ENCODE data around the gene STH.

Gene STH

DNA sequence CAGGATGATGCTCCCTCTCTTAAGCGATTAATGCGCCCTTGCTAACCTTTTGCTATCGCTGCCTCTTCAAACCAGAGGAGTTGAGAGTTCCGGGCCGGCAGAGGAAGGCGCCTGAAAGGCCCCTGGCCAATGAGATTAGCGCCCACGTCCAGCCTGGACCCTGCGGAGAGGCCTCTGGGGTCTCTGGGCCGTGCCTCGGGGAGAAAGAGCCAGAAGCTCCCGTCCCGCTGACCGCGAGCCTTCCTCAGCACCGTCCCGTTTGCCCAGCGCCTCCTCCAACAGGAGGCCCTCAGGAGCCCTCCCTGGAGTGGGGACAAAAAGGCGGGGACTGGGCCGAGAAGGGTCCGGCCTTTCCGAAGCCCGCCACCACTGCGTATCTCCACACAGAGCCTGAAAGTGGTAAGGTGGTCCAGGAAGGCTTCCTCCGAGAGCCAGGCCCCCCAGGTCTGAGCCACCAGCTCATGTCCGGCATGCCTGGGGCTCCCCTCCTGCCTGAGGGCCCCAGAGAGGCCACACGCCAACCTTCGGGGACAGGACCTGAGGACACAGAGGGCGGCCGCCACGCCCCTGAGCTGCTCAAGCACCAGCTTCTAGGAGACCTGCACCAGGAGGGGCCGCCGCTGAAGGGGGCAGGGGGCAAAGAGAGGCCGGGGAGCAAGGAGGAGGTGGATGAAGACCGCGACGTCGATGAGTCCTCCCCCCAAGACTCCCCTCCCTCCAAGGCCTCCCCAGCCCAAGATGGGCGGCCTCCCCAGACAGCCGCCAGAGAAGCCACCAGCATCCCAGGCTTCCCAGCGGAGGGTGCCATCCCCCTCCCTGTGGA, 16.0 kb upstream of the STH start:
- H3K4me3 ChIP-seq (ENCODE audit: low read length): no peak overlapping the region
- no peak for TF ChIP-seq CTCF (IDR thresholded peaks at IDR 0.05; ENCODE audit: insufficient read depth, low read depth, low read length, missing control alignments)
- DNase-seq (ENCODE audit: low read depth): no peak

DNA sequence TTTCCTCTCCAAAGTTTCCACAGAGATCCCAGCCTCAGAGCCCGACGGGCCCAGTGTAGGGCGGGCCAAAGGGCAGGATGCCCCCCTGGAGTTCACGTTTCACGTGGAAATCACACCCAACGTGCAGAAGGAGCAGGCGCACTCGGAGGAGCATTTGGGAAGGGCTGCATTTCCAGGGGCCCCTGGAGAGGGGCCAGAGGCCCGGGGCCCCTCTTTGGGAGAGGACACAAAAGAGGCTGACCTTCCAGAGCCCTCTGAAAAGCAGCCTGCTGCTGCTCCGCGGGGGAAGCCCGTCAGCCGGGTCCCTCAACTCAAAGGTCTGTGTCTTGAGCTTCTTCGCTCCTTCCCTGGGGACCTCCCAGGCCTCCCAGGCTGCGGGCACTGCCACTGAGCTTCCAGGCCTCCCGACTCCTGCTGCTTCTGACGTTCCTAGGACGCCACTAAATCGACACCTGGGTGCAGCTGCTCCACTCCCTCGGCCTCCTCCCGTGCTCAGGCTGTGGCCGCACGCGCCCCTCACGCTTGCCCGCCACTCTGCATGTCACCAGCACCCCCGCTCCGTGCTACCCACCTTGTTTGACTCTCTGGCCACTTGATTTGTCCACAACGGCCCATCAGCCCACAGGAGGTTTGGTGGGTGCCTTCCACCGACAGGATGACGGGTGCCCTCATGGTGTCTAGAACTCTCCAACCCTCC, 15.3 kb upstream of the STH start:
- no peak overlapping the region for H3K4me3 ChIP-seq (ENCODE audit: low read length)
- no peak for TF ChIP-seq CTCF (IDR thresholded peaks at IDR 0.05; ENCODE audit: insufficient read depth, low read depth, low read length, missing control alignments)

GRCh38 chr17:45984368-45984767, 14.7 kb upstream of the STH start:
- TF ChIP-seq CTCF (IDR thresholded peaks at IDR 0.05; ENCODE audit: insufficient read depth, low read depth, low read length, missing control alignments): no peak
- DNase-seq (ENCODE audit: low read depth): no peak

More for the DNA sequence above, 15.3 kb upstream of the STH start:
- DNase-seq (ENCODE audit: low read depth): no peak

DNA sequence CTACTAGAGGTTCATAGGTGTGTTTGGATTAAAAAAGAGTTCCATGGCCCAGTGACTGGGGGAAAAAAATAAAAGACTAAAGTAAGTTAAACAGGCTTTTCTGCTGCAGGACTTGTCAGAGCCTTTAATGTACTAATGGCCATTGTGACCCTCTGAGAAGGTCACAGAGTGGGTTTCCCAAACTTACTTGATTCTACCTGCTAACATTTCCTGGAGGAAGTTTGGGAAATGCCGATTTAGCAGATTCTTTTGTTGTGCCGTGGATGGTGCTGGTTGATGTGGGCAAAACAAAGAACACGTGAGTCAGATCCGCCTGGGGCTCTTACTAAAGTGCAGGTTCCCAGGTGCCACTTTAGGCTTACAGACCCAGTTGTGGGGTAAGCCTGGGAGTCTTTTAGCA, 13.6 kb upstream of the STH start:
- DNase-seq (ENCODE audit: low read depth): peak; percentile 11
- no peak overlapping the region for H3K4me3 ChIP-seq (ENCODE audit: low read length)
- no peak for TF ChIP-seq CTCF (IDR thresholded peaks at IDR 0.05; ENCODE audit: insufficient read depth, low read depth, low read length, missing control alignments)

More at GRCh38 chr17:45984368-45984767, 14.7 kb upstream of the STH start:
- no peak overlapping the region for H3K4me3 ChIP-seq (ENCODE audit: low read length)

- H3K4me3 ChIP-seq (ENCODE audit: low read length): no peak overlapping the region
- no peak for DNase-seq (ENCODE audit: low read depth)
- TF ChIP-seq CTCF (IDR thresholded peaks at IDR 0.05; ENCODE audit: insufficient read depth, low read depth, low read length, missing control alignments): no peak
Measured at GRCh38 chr17:45986056-45986455, 13.0 kb upstream of the STH start.

DNA sequence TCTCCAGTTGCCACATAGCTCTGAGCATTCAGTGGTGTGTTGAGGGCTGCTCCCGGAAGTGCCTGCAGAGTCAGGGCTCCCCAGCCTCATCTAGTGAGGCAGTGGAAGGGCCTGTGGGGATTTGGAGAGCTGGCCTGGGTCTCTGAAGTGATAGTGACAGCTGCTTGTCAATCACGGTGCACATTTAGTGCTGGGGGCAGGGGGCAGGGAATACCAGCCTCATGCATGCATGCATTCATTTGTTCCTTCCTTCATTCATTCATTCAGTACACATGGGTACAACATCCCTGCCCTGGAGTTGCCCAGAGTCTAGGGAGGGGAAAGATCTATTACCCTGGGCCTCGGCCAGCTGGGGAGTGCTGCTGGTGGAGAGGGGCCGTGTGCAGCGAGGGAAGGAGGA, 11.3 kb upstream of the STH start:
- no peak overlapping the region for H3K4me3 ChIP-seq (ENCODE audit: low read length)
- no peak for DNase-seq (ENCODE audit: low read depth)
- no peak for TF ChIP-seq CTCF (IDR thresholded peaks at IDR 0.05; ENCODE audit: insufficient read depth, low read depth, low read length, missing control alignments)

Data from epithelial cell of esophagus (primary cell).